Right ventricle myocardium inferior (tissue), 1 donor: ENCODE results near the gene BAMBI. TPM values are rescaled to one million over a fixed set of nuclear protein-coding genes. Genes with fewer than 3 reads are reported as not detected.

Source experiments
- ATAC-seq: fragments of 200-7000 bp; cut with Tn5 transposase; one replicate; pipeline ENCODE4 v1.9.1; 2020; ENCODE audit warnings: mild to moderate bottlenecking, moderate library complexity
- DNase-seq: peaks from one replicate; pipeline ENCODE4 v3.0.0; 2021; ENCODE audit errors: missing footprints
- intact Hi-C: fragments of 100-400 bp; cut with DNase I; formaldehyde crosslinking; loops from one replicate; pipeline ENCODE4 v1.11.0; 2022
- total RNA-seq: library from RNA; stranded (reverse); fragmentation: NEBNext Ultra II Directional; extraction: Animal tissue kit (Norgen Biotek cat#: 25700); gene quantifications from one replicate; pipeline ENCODE4 v1.2.1, GENCODE V29; 2021
- donor health status: DM: no; HTN: yes; CAD: no; lungs with severe emphysema.

Gene BAMBI
- total RNA-seq, 1 donor from 2014 or later = 17.9 TPM

GRCh38 chr10:28717656-28718201, 40.4 kb downstream of the BAMBI start:
- intact Hi-C loops = no loop called here
- DNase-seq (no peak), ATAC-seq (no peak)

GRCh38 chr10:28719789-28720436, 42.6 kb downstream of the BAMBI start:
- intact Hi-C loops = no loop called here

DNA sequence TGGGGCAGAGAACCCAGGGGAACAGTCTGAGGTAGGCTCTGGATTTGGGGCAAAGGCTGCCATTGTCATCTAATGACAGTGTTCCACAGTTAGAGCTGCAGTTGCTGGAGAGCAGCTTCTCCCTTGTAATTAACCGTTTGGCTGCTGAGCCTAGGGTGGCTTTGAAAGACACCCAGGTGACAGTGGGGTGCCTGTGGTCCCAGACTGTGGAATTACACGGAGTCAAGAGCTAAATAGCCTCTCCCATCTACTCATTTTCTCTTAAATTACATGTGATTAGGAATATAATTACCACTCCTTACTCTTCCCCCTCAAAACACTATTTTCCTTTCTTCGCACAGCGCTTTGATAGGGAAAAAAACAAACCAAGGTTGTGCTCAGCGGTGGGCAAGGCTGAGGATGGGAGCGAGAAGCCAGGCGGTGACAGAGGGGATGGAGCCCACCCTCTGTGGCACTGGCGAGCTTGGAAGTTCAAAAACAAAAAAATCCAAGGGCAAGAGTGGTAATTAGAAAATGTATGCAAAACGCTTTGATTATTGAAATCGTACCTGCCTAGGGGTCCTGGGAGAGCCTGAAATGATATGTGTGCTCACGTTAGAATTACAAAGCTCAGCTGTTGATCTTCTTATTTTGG, 44.1 kb downstream of the BAMBI start:
- intact Hi-C loops = no loop called here
- ATAC-seq (no peak), DNase-seq (no peak)

More at GRCh38 chr10:28719789-28720436, 42.6 kb downstream of the BAMBI start:
- DNase-seq = no peak
- no peak for ATAC-seq

GRCh38 chr10:28722065-28722803, 44.9 kb downstream of the BAMBI start:
- intact Hi-C loops = no loop called here
- DNase-seq = peak; percentile 63
- ATAC-seq = peak; percentile 75

DNA sequence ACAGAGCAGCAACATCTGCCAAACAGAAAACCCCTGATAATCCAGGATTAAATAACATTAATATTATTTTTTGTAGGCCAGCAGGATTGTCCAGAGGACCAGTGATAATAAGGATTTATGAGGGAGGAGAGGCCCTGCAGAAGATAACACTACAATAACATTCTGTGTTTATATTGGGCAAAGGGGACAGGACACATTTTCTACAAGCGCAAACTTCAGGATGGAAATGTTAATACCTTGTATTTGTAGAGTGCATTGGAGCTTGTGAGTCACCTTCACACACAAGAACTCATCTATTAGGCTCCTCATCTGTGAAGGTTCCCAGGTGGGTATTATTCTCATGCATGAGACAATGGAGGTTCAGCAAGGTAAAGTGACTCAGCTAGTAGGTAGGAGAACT, 51.0 kb downstream of the BAMBI start:
- no peak for DNase-seq
- no peak for ATAC-seq
- intact Hi-C loops = no loop called here

- intact Hi-C loops = no loop called here
- ATAC-seq (no peak), DNase-seq (no peak)
Observed at GRCh38 chr10:28730031-28730778, 52.9 kb downstream of the BAMBI start.

GRCh38 chr10:28732091-28732490, 54.8 kb downstream of the BAMBI start:
- DNase-seq (no peak), ATAC-seq (no peak)
- intact Hi-C loops = no loop called here

Other genes starting within 250 kb of the BAMBI start
- 100 TPM for gene WAC, start 144.4 kb upstream of the BAMBI start, total RNA-seq